ENCODE measurements around the gene UNC13B. TPM values are rescaled to one million over a fixed set of nuclear protein-coding genes. Genes with fewer than 3 reads are reported as not detected.

The UNC13B gene
- polyA plus RNA-seq, 1 experiment = 12.5 TPM

- no peak for TF ChIP-seq CTCF (IDR thresholded peaks at IDR 0.05; ENCODE audit: low read depth, low read length)
- no peak overlapping the region for H3K4me3 ChIP-seq (ENCODE audit: low read depth, low read length)
- H3K27me3 ChIP-seq (ENCODE audit: control insufficient read depth, insufficient read depth, low read length) = no peaks in the 10 kb centered on the region
- POLR2A ChIA-PET = no interaction called here
- CTCF ChIA-PET = no interaction called here
- DNase-seq (ENCODE audit: low read depth, low spot score) = no peak
- no peaks in the 10 kb centered on the region for H3K9me3 ChIP-seq (ENCODE audit: control insufficient read depth, insufficient read depth, low read length)
- no peak overlapping the region for H3K27ac ChIP-seq (ENCODE audit: low read depth, low read length)
Measured at GRCh38 chr9:35395706-35396101, 233.9 kb downstream of the UNC13B start.

- CTCF ChIA-PET = interaction anchor here (2.6 kb wide), 1 partner anchor 11 kb away, joined by 12 read pairs; no protein-coding TSS in a partner anchor
Measured at GRCh38 chr9:35396560-35397215, 234.9 kb downstream of the UNC13B start.

GRCh38 chr9:35397216-35397698 is 235.4 kb downstream of the UNC13B start:
- TF ChIP-seq CTCF (IDR thresholded peaks at IDR 0.05; ENCODE audit: low read depth, low read length) = no peak
- Histone ChIP-seq H3K27me3 (ENCODE audit: control insufficient read depth, insufficient read depth, low read length) (no peaks in the 10 kb centered on the region), H3K27ac (ENCODE audit: low read depth, low read length) (no peak overlapping the region), H3K9me3 (ENCODE audit: control insufficient read depth, insufficient read depth, low read length) (no peaks in the 10 kb centered on the region), H3K4me3 (ENCODE audit: low read depth, low read length) (no peak overlapping the region)
- DNase-seq (ENCODE audit: low read depth, low spot score) = no peak
- CTCF ChIA-PET = interaction anchor here (2.6 kb wide), 1 partner anchor 12 kb away, joined by 12 read pairs; no protein-coding TSS in a partner anchor
- POLR2A ChIA-PET = no interaction called here

More at GRCh38 chr9:35396560-35397215, 234.9 kb downstream of the UNC13B start:
- Histone ChIP-seq H3K9me3 (ENCODE audit: control insufficient read depth, insufficient read depth, low read length) (no peaks in the 10 kb centered on the region), H3K27me3 (ENCODE audit: control insufficient read depth, insufficient read depth, low read length) (no peaks in the 10 kb centered on the region), H3K27ac (ENCODE audit: low read depth, low read length) (no peak overlapping the region), H3K4me3 (ENCODE audit: low read depth, low read length) (no peak overlapping the region)
- DNase-seq (ENCODE audit: low read depth, low spot score) = no peak
- no peak for TF ChIP-seq CTCF (IDR thresholded peaks at IDR 0.05; ENCODE audit: low read depth, low read length)
- POLR2A ChIA-PET = no interaction called here

- CTCF ChIA-PET = interaction anchor here (0.6 to 2.6 kb wide), 2 partner anchors 13 to 117 kb away, joined by 3 to 12 read pairs; no protein-coding TSS in a partner anchor
Measured at GRCh38 chr9:35397923-35398322, 236.1 kb downstream of the UNC13B start.

More at GRCh38 chr9:35397923-35398322, 236.1 kb downstream of the UNC13B start:
- no peak overlapping the region for H3K27ac ChIP-seq (ENCODE audit: low read depth, low read length)
- H3K4me3 ChIP-seq (ENCODE audit: low read depth, low read length) = no peak overlapping the region
- no peak for DNase-seq (ENCODE audit: low read depth, low spot score)
- POLR2A ChIA-PET = no interaction called here
- H3K9me3 ChIP-seq (ENCODE audit: control insufficient read depth, insufficient read depth, low read length) = no peaks in the 10 kb centered on the region
- TF ChIP-seq CTCF (IDR thresholded peaks at IDR 0.05; ENCODE audit: low read depth, low read length) = no peak
- H3K27me3 ChIP-seq (ENCODE audit: control insufficient read depth, insufficient read depth, low read length) = no peaks in the 10 kb centered on the region

Data from AG04450 (cell line).